GM12878 (cell line): Measurements from ENCODE around the gene REEP5. TPM values are rescaled to one million over a fixed set of nuclear protein-coding genes. Genes with fewer than 3 reads are reported as not detected.

Experiments
- ATAC-seq: fragments of 200-7000 bp; cut with Tn5 transposase; 3 replicates; pipeline ENCODE4 v1.9.1; 2020; ENCODE audit warnings: mild to moderate bottlenecking, moderate library complexity
- BruUV-seq: library from RNA; stranded (reverse); fragments of 400-500 nt; replicated peaks from 2 replicates; lab custom pipeline; 2021; lab: Mats Ljungman, UMichigan
- CTCF ChIA-PET: fragments of 300-600 bp; sonication (Branson Sonifier 250); formaldehyde crosslinking; extraction: SDS; loops from one replicate; lab custom pipeline; 2021; ENCODE audit warnings: inconsistent platforms; lab: Yijun Ruan, JAX
- POLR2A ChIA-PET: fragments of 350-600 bp; formaldehyde crosslinking; extraction: SDS; loops from one replicate; lab custom pipeline; 2021; ENCODE audit warnings: inconsistent platforms; lab: Charles Lee
- RAD21 ChIA-PET: fragments of 300-600 bp; sonication (Branson Sonifier 250); formaldehyde crosslinking; loops from one replicate; lab custom pipeline; 2023; ENCODE audit warnings: antibody characterized with exemption; ENCODE audit not compliant: unreplicated experiment; lab: Charles Lee
- SMC1A ChIA-PET: fragments of 300-600 bp; sonication (Branson Sonifier 250); formaldehyde crosslinking; loops from one replicate; lab custom pipeline; 2023; ENCODE audit not compliant: unreplicated experiment, uncharacterized antibody; lab: Charles Lee
- DNase-seq: peaks from one replicate; pipeline ENCODE4 v3.0.0-alpha.2; 2011; ENCODE audit warnings: low read depth, low spot score
- FAIRE-seq: peaks from 3 replicates; lab custom pipeline; 2011; peaks lifted over from hg19 to GRCh38; lab: Jason Lieb, UNC
- H2AFZ ChIP-seq: 2 replicates; pipeline ENCODE4 v1.6.0; 2011; ENCODE audit warnings: low read depth, low read length, control low read depth; ENCODE audit not compliant: control insufficient read depth
- H3K27ac ChIP-seq: 2 replicates; pipeline ENCODE4 v1.5.1; 2011; ENCODE audit warnings: control low read depth; ENCODE audit not compliant: control insufficient read depth, insufficient read depth
- H3K27me3 ChIP-seq, 2 experiments: replicated peaks in 1 of 2; 2 replicates each; pipeline versions ENCODE4 v1.6.0 to v1.6.1; 2011; ENCODE audit warnings: low read length in 1 of 2; ENCODE audit not compliant: control insufficient read depth in 2 of 2, insufficient read depth in 2 of 2
- H3K36me3 ChIP-seq, 2 experiments: 2 replicates each; pipeline ENCODE4 v1.5.1; 2011; ENCODE audit warnings: low read length in 1 of 2; ENCODE audit not compliant: control insufficient read depth in 2 of 2, insufficient read depth in 2 of 2
- H3K4me1 ChIP-seq: 2 replicates; pipeline ENCODE4 v1.6.1; 2011; ENCODE audit warnings: mild to moderate bottlenecking, low read length, moderate library complexity, mixed read lengths; ENCODE audit not compliant: control insufficient read depth, insufficient read depth
- H3K4me2 ChIP-seq: 2 replicates; pipeline ENCODE4 v1.6.0; 2011; ENCODE audit warnings: control low read depth; ENCODE audit not compliant: control insufficient read depth, insufficient read depth
- H3K4me3 ChIP-seq: fragments of 200-600 bp; sonication (generic); 2 replicates; pipeline ENCODE4 v1.5.1; 2016
- H3K79me2 ChIP-seq: 2 replicates; pipeline ENCODE4 v1.6.0; 2011; ENCODE audit warnings: low read length; ENCODE audit not compliant: control insufficient read depth, insufficient read depth
- H3K9ac ChIP-seq: 2 replicates; pipeline ENCODE4 v1.8.0; 2011; ENCODE audit warnings: low read length, control low read depth, mixed read lengths; ENCODE audit not compliant: control insufficient read depth, insufficient read depth
- H3K9me3 ChIP-seq: replicated peaks from 3 replicates; pipeline ENCODE4 v1.5.1; 2011; ENCODE audit warnings: mild to moderate bottlenecking, low read length; ENCODE audit not compliant: control insufficient read depth, insufficient read depth
- H4K20me1 ChIP-seq: 2 replicates; pipeline ENCODE4 v1.6.0; 2011; ENCODE audit not compliant: control insufficient read depth, insufficient read depth
- CHD1 ChIP-seq: IDR thresholded peaks from 2 replicates; pipeline ENCODE4 v1.6.1; 2012; ENCODE audit warnings: low read depth, low read length, improper control_type of control experiment
- CREB1 ChIP-seq: IDR thresholded peaks from 2 replicates; pipeline ENCODE4 v1.6.1; 2012; ENCODE audit warnings: low read depth, mild to moderate bottlenecking, inconsistent platforms
- FOS ChIP-seq: IDR thresholded peaks from 3 replicates; pipeline ENCODE4 v1.6.1; 2011; ENCODE audit warnings: borderline replicate concordance; ENCODE audit not compliant: insufficient read length; ENCODE audit errors: extremely low read depth
- IKZF1 ChIP-seq: fragments of 450-650 bp; conservative IDR thresholded peaks from 2 replicates; pipeline ENCODE4 v1.6.1; 2017; ENCODE audit warnings: antibody characterized with exemption, mild to moderate bottlenecking
- MEF2A ChIP-seq: IDR thresholded peaks from 2 replicates; pipeline ENCODE4 v1.6.1; 2011; ENCODE audit warnings: low read depth, mild to moderate bottlenecking, low read length, moderate library complexity; ENCODE audit not compliant: insufficient read depth
- NFYA ChIP-seq: IDR thresholded peaks from 2 replicates; pipeline ENCODE4 v1.6.1; 2011; ENCODE audit warnings: low read depth, mild to moderate bottlenecking, low read length, improper control_type of control experiment, borderline replicate concordance
- PML ChIP-seq: IDR thresholded peaks from 2 replicates; pipeline ENCODE4 v1.6.1; 2012; ENCODE audit warnings: low read length, inconsistent platforms
- SMARCA5 ChIP-seq: fragments of 450-650 bp; IDR thresholded peaks from 2 replicates; pipeline ENCODE4 v1.6.1; 2017; ENCODE audit warnings: mild to moderate bottlenecking
- SREBF1 ChIP-seq: IDR thresholded peaks from 2 replicates; pipeline ENCODE4 v1.6.1; 2012; ENCODE audit warnings: mild to moderate bottlenecking, low read length
- YBX1 ChIP-seq: fragments of 450-650 bp; IDR thresholded peaks from 2 replicates; pipeline ENCODE4 v1.6.1; 2016; ENCODE audit warnings: antibody characterized with exemption
- WGBS: methylation state at CpG from one replicate; pipeline ENCODE4 v1.1.6; 2016; ENCODE audit warnings: low lambda C conversion rate; ENCODE audit not compliant: insufficient replicate concordance, insufficient coverage; ENCODE audit errors: missing lambda C conversion rate; 5-methylcytosine and 5-hydroxymethylcytosine counted together
- in situ Hi-C: fragments of 300-500 bp; cut with MboI; formaldehyde crosslinking; loops from 9 replicates; pipeline ENCODE4 v1.14.3; 2018; ENCODE audit warnings: mixed read lengths
- intact Hi-C: fragments of 100-400 bp; cut with micrococcal nuclease; formaldehyde crosslinking; loops from one replicate; pipeline ENCODE4 v1.14.2; 2022; ENCODE audit not compliant: unreplicated experiment
- polyA plus RNA-seq, 11 experiments: library from polyadenylated mRNA; depleted of rRNA in 4 of 11; unstranded in 6 of 11; stranded (reverse) in 5 of 11; fragments of >200 nt; fragmentation: Nextera tagmentation in 4 of 11; fragmentation: Illumina TruSeq in 1 of 11; extraction: Ambion mirVana in 4 of 11; extraction: Trizol in 1 of 11; gene quantifications; 1 replicate in 1 of 11; 2 replicates in 10 of 11; pipeline versions ENCODE4 v1.2.1 to v1.2.3, GENCODE V29; 2011 to 2016; ENCODE audit warnings: inconsistent platforms in 2 of 11, missing spikeins in 2 of 11, low read depth in 1 of 11
- total RNA-seq, 4 experiments: library from RNA; depleted of rRNA in 3 of 4; stranded (reverse); fragments of >200 nt in 3 of 4; fragmentation: Illumina TruSeq in 1 of 4; extraction: Trizol in 1 of 4; gene quantifications; 2 replicates each; pipeline versions ENCODE4 v1.2.1 to v1.2.3, GENCODE V29; 2013 to 2021
- TF ChIP-seq, protein P1 (sequence below): fragments of 450-650 bp; IDR thresholded peaks from 2 replicates; pipeline ENCODE4 v1.6.1; 2018; ENCODE audit warnings: borderline replicate concordance, mild to moderate bottlenecking; ENCODE audit not compliant: partially characterized antibody
- TF ChIP-seq, protein P2 (sequence below): fragments of 450-650 bp; conservative IDR thresholded peaks from 2 replicates; pipeline ENCODE4 v1.6.1; 2017; ENCODE audit warnings: mild to moderate bottlenecking, moderate library complexity
- TF ChIP-seq, protein P3 (sequence below): fragments of 450-650 bp; formaldehyde crosslinking; IDR thresholded peaks from 2 replicates; pipeline ENCODE4 v1.5.0; 2022; ENCODE audit warnings: mild to moderate bottlenecking, missing genetic modification characterization

REEP5 gene
- total and polyA plus RNA-seq, 10 of the 15 experiments (the other 5 are each of a cell fraction or from before 2014, with no cell fraction given) = 30.5 to 211 (median 113) TPM

DNA sequence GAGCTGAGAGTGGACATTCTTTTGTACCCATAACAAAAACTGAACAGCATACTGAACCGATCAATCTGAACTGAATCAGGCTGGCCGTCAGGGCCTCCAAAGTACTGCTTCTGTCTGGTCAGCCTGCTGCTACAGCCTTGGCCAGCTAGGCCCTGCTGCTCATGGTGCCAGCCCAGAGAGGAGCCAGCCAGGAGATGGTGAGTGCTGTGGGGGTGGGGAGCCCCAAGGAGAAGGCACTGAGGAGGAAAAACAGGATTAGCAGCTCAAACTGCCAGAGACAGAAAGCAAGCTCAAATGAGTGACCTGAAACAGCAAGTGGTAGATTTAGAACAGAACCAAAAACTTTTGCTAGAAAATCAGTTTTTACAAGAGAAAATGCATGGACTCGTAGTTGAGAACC, 37.0 kb downstream of the REEP5 start:
- no peak overlapping the region for H3K27ac ChIP-seq
- ChIA-PET POLR2A (no interaction called here), RAD21 (no interaction called here), SMC1A (no interaction called here), CTCF (no interaction called here)
- no peak overlapping the region for H3K4me3 ChIP-seq
- no peak overlapping the region for H3K4me2 ChIP-seq
- peaks cover 20 to 45% of the 10 kb centered on the region in 2 experiments for H3K36me3 ChIP-seq
- whole genome bisulfite sequencing = 100% methylated on average over 3 of the region's 3 CpGs
- H4K20me1 ChIP-seq = no peaks in the 10 kb centered on the region
- no peaks in the 10 kb centered on the region for H3K4me1 ChIP-seq
- no peaks in the 10 kb centered on the region for H3K79me2 ChIP-seq
- DNase-seq (no peak), FAIRE-seq (no peak), ATAC-seq (no peak)
- H3K9me3 ChIP-seq = no peaks in the 10 kb centered on the region; the same call in 2 of the 3 replicates
- H2AFZ ChIP-seq = no peak overlapping the region
- no peak overlapping the region for H3K9ac ChIP-seq
- no TSS peak for BruUV-seq
- H3K27me3 ChIP-seq = no peaks in the 10 kb centered on the region
- intact Hi-C loops (no loop called here), in situ Hi-C loops (no loop called here)
- TF ChIP-seq YBX1 (no peak), NFYA (no peak), MEF2A (no peak), CREB1 (no peak), SMARCA5 (no peak), IKZF1 (no peak), PML (no peak), FOS (no peak), CHD1 (no peak), SREBF1 (no peak)
- TF ChIP-seq, protein P1, sequence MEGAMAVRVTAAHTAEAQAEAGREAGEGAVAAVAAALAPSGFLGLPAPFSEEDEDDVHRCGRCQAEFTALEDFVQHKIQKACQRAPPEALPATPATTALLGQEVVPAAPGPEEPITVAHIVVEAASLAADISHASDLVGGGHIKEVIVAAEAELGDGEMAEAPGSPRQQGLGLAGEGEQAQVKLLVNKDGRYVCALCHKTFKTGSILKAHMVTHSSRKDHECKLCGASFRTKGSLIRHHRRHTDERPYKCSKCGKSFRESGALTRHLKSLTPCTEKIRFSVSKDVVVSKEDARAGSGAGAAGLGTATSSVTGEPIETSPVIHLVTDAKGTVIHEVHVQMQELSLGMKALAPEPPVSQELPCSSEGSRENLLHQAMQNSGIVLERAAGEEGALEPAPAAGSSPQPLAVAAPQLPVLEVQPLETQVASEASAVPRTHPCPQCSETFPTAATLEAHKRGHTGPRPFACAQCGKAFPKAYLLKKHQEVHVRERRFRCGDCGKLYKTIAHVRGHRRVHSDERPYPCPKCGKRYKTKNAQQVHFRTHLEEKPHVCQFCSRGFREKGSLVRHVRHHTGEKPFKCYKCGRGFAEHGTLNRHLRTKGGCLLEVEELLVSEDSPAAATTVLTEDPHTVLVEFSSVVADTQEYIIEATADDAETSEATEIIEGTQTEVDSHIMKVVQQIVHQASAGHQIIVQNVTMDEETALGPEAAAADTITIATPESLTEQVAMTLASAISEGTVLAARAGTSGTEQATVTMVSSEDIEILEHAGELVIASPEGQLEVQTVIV = no peak
- TF ChIP-seq, protein P2, sequence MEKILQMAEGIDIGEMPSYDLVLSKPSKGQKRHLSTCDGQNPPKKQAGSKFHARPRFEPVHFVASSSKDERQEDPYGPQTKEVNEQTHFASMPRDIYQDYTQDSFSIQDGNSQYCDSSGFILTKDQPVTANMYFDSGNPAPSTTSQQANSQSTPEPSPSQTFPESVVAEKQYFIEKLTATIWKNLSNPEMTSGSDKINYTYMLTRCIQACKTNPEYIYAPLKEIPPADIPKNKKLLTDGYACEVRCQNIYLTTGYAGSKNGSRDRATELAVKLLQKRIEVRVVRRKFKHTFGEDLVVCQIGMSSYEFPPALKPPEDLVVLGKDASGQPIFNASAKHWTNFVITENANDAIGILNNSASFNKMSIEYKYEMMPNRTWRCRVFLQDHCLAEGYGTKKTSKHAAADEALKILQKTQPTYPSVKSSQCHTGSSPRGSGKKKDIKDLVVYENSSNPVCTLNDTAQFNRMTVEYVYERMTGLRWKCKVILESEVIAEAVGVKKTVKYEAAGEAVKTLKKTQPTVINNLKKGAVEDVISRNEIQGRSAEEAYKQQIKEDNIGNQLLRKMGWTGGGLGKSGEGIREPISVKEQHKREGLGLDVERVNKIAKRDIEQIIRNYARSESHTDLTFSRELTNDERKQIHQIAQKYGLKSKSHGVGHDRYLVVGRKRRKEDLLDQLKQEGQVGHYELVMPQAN = no peak
- TF ChIP-seq, protein P3, sequence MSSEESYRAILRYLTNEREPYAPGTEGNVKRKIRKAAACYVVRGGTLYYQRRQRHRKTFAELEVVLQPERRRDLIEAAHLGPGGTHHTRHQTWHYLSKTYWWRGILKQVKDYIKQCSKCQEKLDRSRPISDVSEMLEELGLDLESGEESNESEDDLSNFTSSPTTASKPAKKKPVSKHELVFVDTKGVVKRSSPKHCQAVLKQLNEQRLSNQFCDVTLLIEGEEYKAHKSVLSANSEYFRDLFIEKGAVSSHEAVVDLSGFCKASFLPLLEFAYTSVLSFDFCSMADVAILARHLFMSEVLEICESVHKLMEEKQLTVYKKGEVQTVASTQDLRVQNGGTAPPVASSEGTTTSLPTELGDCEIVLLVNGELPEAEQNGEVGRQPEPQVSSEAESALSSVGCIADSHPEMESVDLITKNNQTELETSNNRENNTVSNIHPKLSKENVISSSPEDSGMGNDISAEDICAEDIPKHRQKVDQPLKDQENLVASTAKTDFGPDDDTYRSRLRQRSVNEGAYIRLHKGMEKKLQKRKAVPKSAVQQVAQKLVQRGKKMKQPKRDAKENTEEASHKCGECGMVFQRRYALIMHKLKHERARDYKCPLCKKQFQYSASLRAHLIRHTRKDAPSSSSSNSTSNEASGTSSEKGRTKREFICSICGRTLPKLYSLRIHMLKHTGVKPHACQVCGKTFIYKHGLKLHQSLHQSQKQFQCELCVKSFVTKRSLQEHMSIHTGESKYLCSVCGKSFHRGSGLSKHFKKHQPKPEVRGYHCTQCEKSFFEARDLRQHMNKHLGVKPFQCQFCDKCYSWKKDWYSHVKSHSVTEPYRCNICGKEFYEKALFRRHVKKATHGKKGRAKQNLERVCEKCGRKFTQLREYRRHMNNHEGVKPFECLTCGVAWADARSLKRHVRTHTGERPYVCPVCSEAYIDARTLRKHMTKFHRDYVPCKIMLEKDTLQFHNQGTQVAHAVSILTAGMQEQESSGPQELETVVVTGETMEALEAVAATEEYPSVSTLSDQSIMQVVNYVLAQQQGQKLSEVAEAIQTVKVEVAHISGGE = no peak
